Stimulated activated CD8-positive, alpha-beta memory T cell treated with anti-CD3 and anti-CD28 coated beads, Interleukin-2, amount 100 ng/mL, for 48 hours (primary cell): ENCODE results near the gene CTNNB1.
"Not testable (repeated sequence)": the region's sequence is repeated elsewhere in the genome, so short reads cannot be mapped to it uniquely, and the experiment has no call there.

Experiments
- DNase-seq, 2 donors: peaks; one replicate each; pipeline ENCODE4 v3.0.0-alpha.2; 2020; ENCODE audit warnings: low read depth in 2 of 2

Gene CTNNB1

GRCh38 chr3:41258239-41258800 lies 59.0 kb downstream of the CTNNB1 start:
- DNase-seq = no peak

GRCh38 chr3:41259449-41260062 lies 60.3 kb downstream of the CTNNB1 start:
- DNase-seq = no peak

GRCh38 chr3:41260063-41260450 lies 60.8 kb downstream of the CTNNB1 start:
- no peak for DNase-seq

GRCh38 chr3:41265011-41265545 lies 65.8 kb downstream of the CTNNB1 start:
- no peak for DNase-seq

GRCh38 chr3:41265823-41266273 lies 66.5 kb downstream of the CTNNB1 start:
- no peak for DNase-seq

GRCh38 chr3:41267975-41268640 lies 68.8 kb downstream of the CTNNB1 start:
- DNase-seq = no peak

GRCh38 chr3:41272667-41273066 lies 73.4 kb downstream of the CTNNB1 start:
- no peak for DNase-seq

GRCh38 chr3:41274944-41275668 lies 75.8 kb downstream of the CTNNB1 start:
- DNase-seq = no peak

GRCh38 chr3:41276191-41276590 lies 76.9 kb downstream of the CTNNB1 start:
- DNase-seq = no peak

- no peak for DNase-seq
These were observed 78.6 kb downstream of the CTNNB1 start for GRCh38 chr3:41277790-41278465.

GRCh38 chr3:41284934-41285333 lies 85.6 kb downstream of the CTNNB1 start:
- not testable (repeated sequence) for DNase-seq

GRCh38 chr3:41286305-41286704 lies 87.0 kb downstream of the CTNNB1 start:
- no peak for DNase-seq

- DNase-seq = no peak
These were observed 89.5 kb downstream of the CTNNB1 start for GRCh38 chr3:41288785-41289184.
